ENCODE data around the gene GPR161.

DNA sequence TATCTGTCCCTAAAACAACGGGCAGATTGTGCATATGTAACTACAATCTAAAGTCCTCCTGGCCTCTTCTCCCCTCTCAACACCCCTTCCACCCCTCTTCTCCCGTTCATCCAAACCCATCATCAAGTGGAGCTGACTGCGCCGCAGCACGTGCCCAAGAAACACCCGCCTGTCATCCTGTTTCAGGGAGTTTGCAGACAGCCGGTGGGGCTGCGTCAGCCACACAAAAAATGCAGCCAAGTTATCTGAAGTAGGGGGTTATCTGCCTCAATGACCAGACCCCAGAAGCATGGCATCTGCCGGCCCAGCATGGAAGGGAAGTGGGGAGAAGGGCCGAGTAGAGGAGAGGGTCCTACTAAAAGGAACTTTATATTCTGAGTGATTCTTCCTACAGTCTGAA, 49.0 kb downstream of the GPR161 start:
- TF ChIP-seq, protein P1, sequence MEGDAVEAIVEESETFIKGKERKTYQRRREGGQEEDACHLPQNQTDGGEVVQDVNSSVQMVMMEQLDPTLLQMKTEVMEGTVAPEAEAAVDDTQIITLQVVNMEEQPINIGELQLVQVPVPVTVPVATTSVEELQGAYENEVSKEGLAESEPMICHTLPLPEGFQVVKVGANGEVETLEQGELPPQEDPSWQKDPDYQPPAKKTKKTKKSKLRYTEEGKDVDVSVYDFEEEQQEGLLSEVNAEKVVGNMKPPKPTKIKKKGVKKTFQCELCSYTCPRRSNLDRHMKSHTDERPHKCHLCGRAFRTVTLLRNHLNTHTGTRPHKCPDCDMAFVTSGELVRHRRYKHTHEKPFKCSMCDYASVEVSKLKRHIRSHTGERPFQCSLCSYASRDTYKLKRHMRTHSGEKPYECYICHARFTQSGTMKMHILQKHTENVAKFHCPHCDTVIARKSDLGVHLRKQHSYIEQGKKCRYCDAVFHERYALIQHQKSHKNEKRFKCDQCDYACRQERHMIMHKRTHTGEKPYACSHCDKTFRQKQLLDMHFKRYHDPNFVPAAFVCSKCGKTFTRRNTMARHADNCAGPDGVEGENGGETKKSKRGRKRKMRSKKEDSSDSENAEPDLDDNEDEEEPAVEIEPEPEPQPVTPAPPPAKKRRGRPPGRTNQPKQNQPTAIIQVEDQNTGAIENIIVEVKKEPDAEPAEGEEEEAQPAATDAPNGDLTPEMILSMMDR (IDR thresholded peaks at IDR 0.05; ENCODE audit: insufficient read depth, low read depth, low read length): no peak
- no peak for TF ChIP-seq EZH2 (IDR thresholded peaks at IDR 0.05; ENCODE audit: insufficient read depth, low read length)

Data from astrocyte (in vitro differentiated cells and primary cell).